ENCODE results near the gene CCNB3. TPM values are rescaled to one million over a fixed set of nuclear protein-coding genes. Genes with fewer than 3 reads are reported as not detected.

The CCNB3 gene
- under 1 TPM; 0.33 to 0.78 TPM for total RNA-seq

GRCh38 chrX:50204364-50204899 is at the start of gene CCNB3:
TSS of gene CCNB3 (plus strand) at chrX:50204765. CDS start at chrX:50285164, 80,399 bp downstream.
- DNase-seq (peak; percentile 74 to 80 (median 78)), ATAC-seq (peak; percentile 98)
- H3K27me3 ChIP-seq = no peaks in the 10 kb centered on the region
- no peaks in the 10 kb centered on the region for H3K36me3 ChIP-seq (replicated peaks in 1 of 2; ENCODE audit: insufficient read depth in 1 of 2, low read depth in 2 of 2)
- H3K4me1 ChIP-seq = peaks cover 3% of the 10 kb centered on the region
- H3K4me3 ChIP-seq = no peak within 1 kb of the TSS
- peak within 1 kb of the TSS in 2 of 4 donors; percentile 59 to 69 for H3K27ac ChIP-seq
- TF ChIP-seq CTCF (IDR thresholded peaks at IDR 0.05) (peak; percentile 24 to 87 (median 66)), POLR2A (IDR thresholded peaks at IDR 0.05) (peak in 2 of 3 donors; percentile 68 to 70)
- intact Hi-C loops (cut with DNase I) = no loop called here
- H3K9me3 ChIP-seq = no peaks in the 10 kb centered on the region
- WGBS, 2 donors = 0% methylated on average over 18 of the region's 19 CpGs

DNA sequence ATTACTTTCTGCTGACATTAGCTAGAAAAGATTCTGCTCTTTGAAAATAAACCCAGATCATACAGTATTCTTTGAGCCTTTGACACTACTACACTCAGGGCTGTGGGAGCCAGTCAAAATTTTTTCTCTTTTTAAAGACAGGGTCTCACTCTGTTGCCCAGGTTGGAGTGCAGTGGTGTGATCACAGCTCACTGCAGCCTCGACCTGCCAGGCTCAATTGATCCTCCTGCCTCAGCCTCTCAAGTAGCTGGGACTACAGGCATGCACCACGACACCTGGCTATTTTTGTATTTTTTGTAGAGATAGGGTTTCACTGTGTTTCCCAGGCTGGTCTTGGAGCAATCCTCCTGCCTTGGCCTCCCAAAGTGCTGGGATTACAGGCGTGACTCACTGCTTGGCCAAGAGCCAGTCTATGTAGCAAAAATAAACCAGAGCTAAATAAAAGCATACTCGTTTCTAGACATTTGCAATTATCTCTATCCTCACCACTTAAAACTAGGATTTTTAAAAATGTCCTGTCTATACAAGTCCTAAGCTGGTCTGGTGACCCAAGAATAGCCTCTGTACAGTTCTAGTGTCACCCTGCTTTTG is 46.9 kb upstream of the CCNB3 start:
- Histone ChIP-seq H3K4me3 (no peak overlapping the region), H3K27ac (no peak overlapping the region), H3K9me3 (no peaks in the 10 kb centered on the region), H3K4me1 (no peaks in the 10 kb centered on the region), H3K36me3 (replicated peaks in 1 of 2; ENCODE audit: insufficient read depth in 1 of 2, low read depth in 2 of 2) (no peaks in the 10 kb centered on the region), H3K27me3 (no peaks in the 10 kb centered on the region)
- no peak for TF ChIP-seq POLR2A (IDR thresholded peaks at IDR 0.05)
- no peak for TF ChIP-seq CTCF (IDR thresholded peaks at IDR 0.05)
- DNase-seq (peak in 2 of 4 donors; percentile 22 to 28), ATAC-seq (no peak)
- 0 to 55% methylated on average over 1 to 4 of the region's 4 CpGs for WGBS, 2 donors
- intact Hi-C loops (cut with DNase I) = no loop called here

- intact Hi-C loops (cut with DNase I) = no loop called here
- H3K9me3 ChIP-seq = no peaks in the 10 kb centered on the region
- H3K27me3 ChIP-seq = no peaks in the 10 kb centered on the region
- no peak overlapping the region for H3K4me3 ChIP-seq
- WGBS, 2 donors = 29 to 33% methylated on average over 1 of the region's 1 CpG
- no peaks in the 10 kb centered on the region for H3K36me3 ChIP-seq (replicated peaks in 1 of 2; ENCODE audit: insufficient read depth in 1 of 2, low read depth in 2 of 2)
- no peak for ATAC-seq
- TF ChIP-seq CTCF (IDR thresholded peaks at IDR 0.05) (no peak), POLR2A (IDR thresholded peaks at IDR 0.05) (no peak)
- H3K4me1 ChIP-seq = no peaks in the 10 kb centered on the region
- no peak overlapping the region for H3K27ac ChIP-seq
- no peak for DNase-seq
These were observed 46.0 kb upstream of the CCNB3 start for GRCh38 chrX:50158593-50158992.

GRCh38 chrX:50161127-50161526 is 43.4 kb upstream of the CCNB3 start:
- WGBS, 2 donors = 63 to 66% methylated on average over 3 of the region's 3 CpGs

More at GRCh38 chrX:50161127-50161526, 43.4 kb upstream of the CCNB3 start:
- Histone ChIP-seq H3K4me3 (no peak overlapping the region), H3K4me1 (no peaks in the 10 kb centered on the region), H3K9me3 (no peaks in the 10 kb centered on the region), H3K27ac (no peak overlapping the region), H3K27me3 (no peaks in the 10 kb centered on the region), H3K36me3 (replicated peaks in 1 of 2; ENCODE audit: insufficient read depth in 1 of 2, low read depth in 2 of 2) (no peaks in the 10 kb centered on the region)
- TF ChIP-seq POLR2A (IDR thresholded peaks at IDR 0.05) (no peak), CTCF (IDR thresholded peaks at IDR 0.05) (no peak)
- intact Hi-C loops (cut with DNase I) = no loop called here
- ATAC-seq (no peak), DNase-seq (no peak)
